GM12875 (cell line): ENCODE measurements around the gene FGF18.

ENCODE experiments used
- H3K4me3 ChIP-seq: one replicate; pipeline ENCODE4 v1.5.1; 2011; ENCODE audit warnings: low read depth, low read length, control low read depth
- CTCF ChIP-seq: IDR thresholded peaks from 2 replicates; pipeline ENCODE4 v1.5.1; 2011; ENCODE audit warnings: low read depth, mild to moderate bottlenecking, control low read depth, inconsistent platforms, low read length, moderate library complexity, borderline replicate concordance; ENCODE audit not compliant: insufficient read depth

The FGF18 gene

GRCh38 chr5:171421331-171422262 is 2.1 kb downstream of the FGF18 start:
- no peak overlapping the region for H3K4me3 ChIP-seq

GRCh38 chr5:171422495-171422894 is 3.0 kb downstream of the FGF18 start:
- no peak for TF ChIP-seq CTCF
- H3K4me3 ChIP-seq: no peak overlapping the region

More at GRCh38 chr5:171421331-171422262, 2.1 kb downstream of the FGF18 start:
- TF ChIP-seq CTCF: no peak

GRCh38 chr5:171422902-171423663 is 3.6 kb downstream of the FGF18 start:
- no peak for TF ChIP-seq CTCF
- no peak overlapping the region for H3K4me3 ChIP-seq

GRCh38 chr5:171424726-171425125 is 5.3 kb downstream of the FGF18 start:
- TF ChIP-seq CTCF: no peak
- no peak overlapping the region for H3K4me3 ChIP-seq

- no peak for TF ChIP-seq CTCF
- no peak overlapping the region for H3K4me3 ChIP-seq
Measured at GRCh38 chr5:171425596-171426244, 6.3 kb downstream of the FGF18 start.

GRCh38 chr5:171426266-171426665 is 6.8 kb downstream of the FGF18 start:
- no peak overlapping the region for H3K4me3 ChIP-seq
- no peak for TF ChIP-seq CTCF

- no peak overlapping the region for H3K4me3 ChIP-seq
- TF ChIP-seq CTCF: no peak
Measured at GRCh38 chr5:171426680-171427079, 7.2 kb downstream of the FGF18 start.
